HG03135 (cell line): ENCODE data around the gene MBTPS1.
"Not testable (repeated sequence)": the region's sequence is repeated elsewhere in the genome, so short reads cannot be mapped to it uniquely, and the experiment has no call there.

Experiments used
- ATAC-seq: cut with Tn5 transposase; IDR thresholded peaks from one replicate; pipeline ENCODE4 v1.9.1; 2021; ENCODE audit warnings: mild to moderate bottlenecking, moderate library complexity; ENCODE audit not compliant: unreplicated experiment

The MBTPS1 gene

GRCh38 chr16:84137769-84138357 lies 21.1 kb upstream of the MBTPS1 start:
- no peak for ATAC-seq

GRCh38 chr16:84137287-84137686 lies 20.5 kb upstream of the MBTPS1 start:
- no peak for ATAC-seq

GRCh38 chr16:84136331-84137125 lies 19.8 kb upstream of the MBTPS1 start:
- ATAC-seq = no peak

- ATAC-seq = no peak
Measured at GRCh38 chr16:84132527-84133285, 16.0 kb upstream of the MBTPS1 start.

- ATAC-seq = no peak
Measured at GRCh38 chr16:84131117-84131516, 14.4 kb upstream of the MBTPS1 start.

- ATAC-seq = peak; percentile 73
Measured at GRCh38 chr16:84124257-84125073, 7.7 kb upstream of the MBTPS1 start.

GRCh38 chr16:84121007-84121406 lies 4.3 kb upstream of the MBTPS1 start:
- ATAC-seq = no peak

GRCh38 chr16:84120023-84120422 lies 3.3 kb upstream of the MBTPS1 start:
- ATAC-seq = no peak

GRCh38 chr16:84119368-84119767 lies 2.6 kb upstream of the MBTPS1 start:
- ATAC-seq = no peak

- not testable (repeated sequence) for ATAC-seq
Measured at GRCh38 chr16:84118315-84118714, 1.6 kb upstream of the MBTPS1 start.

- ATAC-seq = peak; percentile 15
Measured at GRCh38 chr16:84117494-84117843, 727 bp upstream of the MBTPS1 start.

- ATAC-seq = peak; percentile 41
Measured at GRCh38 chr16:84115919-84116719, 623 bp downstream of the MBTPS1 start.

- ATAC-seq = not testable (repeated sequence)
Measured at GRCh38 chr16:84111949-84112348, 4.8 kb downstream of the MBTPS1 start.

- no peak for ATAC-seq
Measured at GRCh38 chr16:84111525-84111924, 5.2 kb downstream of the MBTPS1 start.

- ATAC-seq = no peak
Measured at GRCh38 chr16:84110527-84110926, 6.2 kb downstream of the MBTPS1 start.

- no peak for ATAC-seq
Measured at GRCh38 chr16:84109598-84110335, 7.0 kb downstream of the MBTPS1 start.

- ATAC-seq = no peak
Measured at GRCh38 chr16:84107921-84108320, 8.8 kb downstream of the MBTPS1 start.

- ATAC-seq = no peak
Measured at GRCh38 chr16:84105948-84106740, 10.6 kb downstream of the MBTPS1 start.
